Lower lobe of right lung (tissue), 1 donor: ENCODE measurements around the gene NSD2. TPM values are rescaled to one million over a fixed set of nuclear protein-coding genes. Genes with fewer than 3 reads are reported as not detected.

Source experiments
- microRNA-seq: library from miRNA; unstranded; fragments of <30 nt; microRNA quantifications from one replicate; pipeline ENCODE4 v1.2.0, GENCODE V29; 2020; ENCODE audit warnings: borderline number of aligned reads
- total RNA-seq: library from RNA; stranded (reverse); fragmentation: NEBNext Ultra II Directional; extraction: Animal tissue kit (Norgen Biotek cat#: 25700); gene quantifications from one replicate; pipeline ENCODE4 v1.2.1, GENCODE V29; 2021
- donor health status: DM: no; HTN: yes; CAD: no; lungs with severe emphysema.

Gene NSD2
- total RNA-seq, 1 donor from 2014 or later = 52.9 TPM

Small RNAs within 50 kb of the gene (microRNA-seq; reads per million reads assigned to microRNA genes)
- gene MIR943 = not detected

Other genes with a start within 250 kb of the NSD2 start
- 1.7 TPM for gene FAM53A, start 187.1 kb upstream of the NSD2 start, total RNA-seq
- gene SLBP, start 159.1 kb upstream of the NSD2 start, total RNA-seq = 31.6 TPM
- gene TMEM129, start 150.1 kb upstream of the NSD2 start, total RNA-seq = 30.9 TPM
- gene TACC3, start 149.9 kb upstream of the NSD2 start, total RNA-seq = 19.3 TPM
- gene FGFR3, start 78.1 kb upstream of the NSD2 start, total RNA-seq = 34.2 TPM
- gene LETM1, start 15.2 kb upstream of the NSD2 start, total RNA-seq = 33.6 TPM
- gene NELFA, start 137.6 kb downstream of the NSD2 start, total RNA-seq = 22.6 TPM
- gene NAT8L, start 187.9 kb downstream of the NSD2 start, total RNA-seq = 0.24 TPM